IPS DF 6.9 (cell line): ENCODE measurements around the gene IFT80.
"Not testable (repeated sequence)": the region's sequence is repeated elsewhere in the genome, so short reads cannot be mapped to it uniquely, and the experiment has no call there.

Experiments
- DNase-seq: peaks from one replicate; pipeline ENCODE4 v3.0.0-alpha.2; 2013; ENCODE audit warnings: low read depth, low spot score
- H3K27ac ChIP-seq: one replicate; pipeline ENCODE4 v1.5.1; 2013; ENCODE audit warnings: low read length, control low read depth
- H3K27me3 ChIP-seq: 2 replicates; pipeline ENCODE4 v1.6.1; 2013; ENCODE audit warnings: mild to moderate bottlenecking, low read length; ENCODE audit not compliant: control insufficient read depth, insufficient read depth
- H3K36me3 ChIP-seq: 2 replicates; pipeline ENCODE4 v1.6.1; 2013; ENCODE audit warnings: low read length; ENCODE audit not compliant: control insufficient read depth, insufficient read depth
- H3K4me1 ChIP-seq: 2 replicates; pipeline ENCODE4 v1.6.1; 2013; ENCODE audit warnings: low read length; ENCODE audit not compliant: control insufficient read depth, insufficient read depth
- H3K4me3 ChIP-seq: 2 replicates; pipeline ENCODE4 v1.5.1; 2013; ENCODE audit warnings: mild to moderate bottlenecking, low read length
- H3K9me3 ChIP-seq: 2 replicates; pipeline ENCODE4 v1.6.1; 2013; ENCODE audit warnings: low read length, inconsistent platforms; ENCODE audit not compliant: control insufficient read depth, insufficient read depth
- WGBS: extraction: QIAGEN DNeasy Blood & Tissue Kit; methylation state at CpG from one replicate; pipeline ENCODE4 v1.1.7; 2013; ENCODE audit warnings: mixed read lengths, missing lambda C conversion rate; ENCODE audit not compliant: insufficient read length, insufficient coverage; 5-methylcytosine and 5-hydroxymethylcytosine counted together

The IFT80 gene

GRCh38 chr3:160365869-160366522, 33.0 kb downstream of the IFT80 start:
- H3K4me3 ChIP-seq = no peak overlapping the region
- H3K9me3 ChIP-seq = no peaks in the 10 kb centered on the region
- no peaks in the 10 kb centered on the region for H3K27me3 ChIP-seq
- no peak for DNase-seq
- no peaks in the 10 kb centered on the region for H3K36me3 ChIP-seq
- H3K27ac ChIP-seq = no peak overlapping the region
- WGBS = no CpG with 5 or more reads among the region's 1 CpG
- no peaks in the 10 kb centered on the region for H3K4me1 ChIP-seq

- H3K9me3 ChIP-seq, H3K36me3 ChIP-seq, DNase-seq, H3K4me1 ChIP-seq, H3K4me3 ChIP-seq, H3K27ac ChIP-seq, H3K27me3 ChIP-seq: not testable (repeated sequence)
- no CpG with 5 or more reads among the region's 2 CpGs for WGBS
These were observed 36.1 kb downstream of the IFT80 start for GRCh38 chr3:160362896-160363295.

GRCh38 chr3:160355826-160356225, 43.2 kb downstream of the IFT80 start:
- H3K27me3 ChIP-seq = no peaks in the 10 kb centered on the region

GRCh38 chr3:160346511-160346910, 52.5 kb downstream of the IFT80 start:
- no peaks in the 10 kb centered on the region for H3K9me3 ChIP-seq
- no peaks in the 10 kb centered on the region for H3K4me1 ChIP-seq
- H3K27me3 ChIP-seq = no peaks in the 10 kb centered on the region
- H3K27ac ChIP-seq = no peak overlapping the region
- H3K4me3 ChIP-seq = no peak overlapping the region
- no peak for DNase-seq
- WGBS = no CpG with 5 or more reads among the region's 2 CpGs
- H3K36me3 ChIP-seq = no peaks in the 10 kb centered on the region

More at GRCh38 chr3:160355826-160356225, 43.2 kb downstream of the IFT80 start:
- Histone ChIP-seq H3K4me3 (no peak overlapping the region), H3K36me3 (no peaks in the 10 kb centered on the region), H3K27ac (no peak overlapping the region), H3K9me3 (no peaks in the 10 kb centered on the region), H3K4me1 (no peaks in the 10 kb centered on the region)
- WGBS = no CpG with 5 or more reads among the region's 4 CpGs
- DNase-seq = no peak

GRCh38 chr3:160343132-160343531, 55.9 kb downstream of the IFT80 start:
- no peaks in the 10 kb centered on the region for H3K9me3 ChIP-seq
- no peak overlapping the region for H3K4me3 ChIP-seq
- H3K4me1 ChIP-seq = no peaks in the 10 kb centered on the region
- no peak for DNase-seq
- no CpG with 5 or more reads among the region's 1 CpG for WGBS
- no peaks in the 10 kb centered on the region for H3K27me3 ChIP-seq
- H3K27ac ChIP-seq = no peak overlapping the region
- H3K36me3 ChIP-seq = no peaks in the 10 kb centered on the region

GRCh38 chr3:160340351-160340750, 58.7 kb downstream of the IFT80 start:
- H3K4me3 ChIP-seq = no peak overlapping the region
- WGBS = no CpG with 5 or more reads among the region's 2 CpGs
- no peaks in the 10 kb centered on the region for H3K4me1 ChIP-seq
- H3K9me3 ChIP-seq = no peaks in the 10 kb centered on the region
- no peak for DNase-seq
- no peak overlapping the region for H3K27ac ChIP-seq
- H3K27me3 ChIP-seq = no peaks in the 10 kb centered on the region
- H3K36me3 ChIP-seq = no peaks in the 10 kb centered on the region

GRCh38 chr3:160331127-160331937, 67.7 kb downstream of the IFT80 start:
- no peaks in the 10 kb centered on the region for H3K36me3 ChIP-seq
- H3K27ac ChIP-seq = no peak overlapping the region
- H3K9me3 ChIP-seq = no peaks in the 10 kb centered on the region
- H3K27me3 ChIP-seq = no peaks in the 10 kb centered on the region
- no peaks in the 10 kb centered on the region for H3K4me1 ChIP-seq
- no peak overlapping the region for H3K4me3 ChIP-seq
- WGBS = no CpG with 5 or more reads among the region's 3 CpGs
- no peak for DNase-seq

- Histone ChIP-seq H3K4me3 (no peak overlapping the region), H3K27me3 (no peaks in the 10 kb centered on the region), H3K27ac (no peak overlapping the region), H3K9me3 (no peaks in the 10 kb centered on the region), H3K4me1 (no peaks in the 10 kb centered on the region), H3K36me3 (no peaks in the 10 kb centered on the region)
- no peak for DNase-seq
These were observed 68.3 kb downstream of the IFT80 start for GRCh38 chr3:160330690-160331089.

- H3K27me3 ChIP-seq = no peaks in the 10 kb centered on the region
- H3K4me3 ChIP-seq = no peak overlapping the region
- DNase-seq = no peak
- H3K4me1 ChIP-seq = no peaks in the 10 kb centered on the region
- H3K27ac ChIP-seq = no peak overlapping the region
- no CpG with 5 or more reads among the region's 1 CpG for WGBS
- no peaks in the 10 kb centered on the region for H3K9me3 ChIP-seq
- H3K36me3 ChIP-seq = no peaks in the 10 kb centered on the region
These were observed 68.9 kb downstream of the IFT80 start for GRCh38 chr3:160330109-160330508.

- H3K9me3 ChIP-seq, H3K4me1 ChIP-seq, H3K27me3 ChIP-seq, H3K27ac ChIP-seq, H3K4me3 ChIP-seq, H3K36me3 ChIP-seq, DNase-seq: not testable (repeated sequence)
- WGBS = no CpG with 5 or more reads among the region's 2 CpGs
These were observed 72.7 kb downstream of the IFT80 start for GRCh38 chr3:160326286-160326685.

- no CpG with 5 or more reads among the region's 1 CpG for WGBS
- not testable (repeated sequence) for H3K27me3 ChIP-seq
These were observed 77.2 kb downstream of the IFT80 start for GRCh38 chr3:160321821-160322220.

More at GRCh38 chr3:160321821-160322220, 77.2 kb downstream of the IFT80 start:
- not testable (repeated sequence) for H3K4me1 ChIP-seq, H3K4me3 ChIP-seq, DNase-seq, H3K9me3 ChIP-seq, H3K36me3 ChIP-seq, H3K27ac ChIP-seq
